Measurements from ENCODE around the gene MRGPRG. TPM values are rescaled to one million over a fixed set of nuclear protein-coding genes. Genes with fewer than 3 reads are reported as not detected.

MRGPRG gene
- total RNA-seq, 1 experiment from 2014 or later, result not detected

GRCh38 chr11:3189886-3190583 is 28.6 kb downstream of the MRGPRG start:
- no peaks in the 10 kb centered on the region for H3K9me3 ChIP-seq (ENCODE audit: control insufficient read depth, insufficient read depth, low read depth, low read length)
- no peak for TF ChIP-seq REST (IDR thresholded peaks at IDR 0.05; ENCODE audit: insufficient read depth in 1 of 2, low read depth in 2 of 2, low read length in 1 of 2)
- TF ChIP-seq CTCF (IDR thresholded peaks at IDR 0.05), result no peak
- no peak for TF ChIP-seq POLR2AphosphoS5 (IDR thresholded peaks at IDR 0.05; ENCODE audit: low read depth, low read length)
- no peak for TF ChIP-seq SIN3A (IDR thresholded peaks at IDR 0.05; ENCODE audit: borderline replicate concordance, insufficient read depth, low read depth, low read length)
- no peak for TF ChIP-seq TCF7L2 (IDR thresholded peaks at IDR 0.05; ENCODE audit: low read depth, low read length)
- DNase-seq (ENCODE audit: low read depth, low spot score), result no peak
- H3K36me3 ChIP-seq (ENCODE audit: control insufficient read depth, insufficient read depth, low read length), result no peaks in the 10 kb centered on the region
- BruUV-seq (replicated peaks), result no TSS peak
- in situ Hi-C loops (cut with HindIII; ENCODE audit: low pct_unique_long_range_greater_than_20kb, low sequenced_read_pairs), result no loop called here
- ATAC-seq, result no peak
- CTCF ChIA-PET, result no interaction called here
- intact Hi-C loops (cut with micrococcal nuclease; ENCODE audit: unreplicated experiment), result no loop called here
- H3K27ac ChIP-seq (ENCODE audit: low read length), result no peak overlapping the region
- POLR2A ChIA-PET, result no interaction called here
- no peaks in the 10 kb centered on the region for H3K4me1 ChIP-seq (ENCODE audit: control insufficient read depth, insufficient read depth, low read length)
- H3K27me3 ChIP-seq (ENCODE audit: control insufficient read depth, insufficient read depth, low read length), result no peaks in the 10 kb centered on the region
- H3K4me3 ChIP-seq (ENCODE audit: low read depth in 2 of 2, low read length in 2 of 2), result no peak overlapping the region

- no TSS peak for BruUV-seq (replicated peaks)
- CTCF ChIA-PET, result no interaction called here
- intact Hi-C loops (cut with micrococcal nuclease; ENCODE audit: unreplicated experiment), result no loop called here
Observed at GRCh38 chr11:3189196-3189843, 29.3 kb downstream of the MRGPRG start.

More at GRCh38 chr11:3189196-3189843, 29.3 kb downstream of the MRGPRG start:
- Histone ChIP-seq H3K4me1 (ENCODE audit: control insufficient read depth, insufficient read depth, low read length) (no peaks in the 10 kb centered on the region), H3K4me3 (ENCODE audit: low read depth in 2 of 2, low read length in 2 of 2) (no peak overlapping the region), H3K9me3 (ENCODE audit: control insufficient read depth, insufficient read depth, low read depth, low read length) (no peaks in the 10 kb centered on the region), H3K27me3 (ENCODE audit: control insufficient read depth, insufficient read depth, low read length) (no peaks in the 10 kb centered on the region), H3K36me3 (ENCODE audit: control insufficient read depth, insufficient read depth, low read length) (no peaks in the 10 kb centered on the region), H3K27ac (ENCODE audit: low read length) (no peak overlapping the region)
- POLR2A ChIA-PET, result no interaction called here
- TF ChIP-seq TCF7L2 (IDR thresholded peaks at IDR 0.05; ENCODE audit: low read depth, low read length) (no peak), SIN3A (IDR thresholded peaks at IDR 0.05; ENCODE audit: borderline replicate concordance, insufficient read depth, low read depth, low read length) (no peak), CTCF (IDR thresholded peaks at IDR 0.05) (no peak), POLR2AphosphoS5 (IDR thresholded peaks at IDR 0.05; ENCODE audit: low read depth, low read length) (no peak)
- ATAC-seq (no peak), DNase-seq (ENCODE audit: low read depth, low spot score) (no peak)
- in situ Hi-C loops (cut with HindIII; ENCODE audit: low pct_unique_long_range_greater_than_20kb, low sequenced_read_pairs), result no loop called here

All from Panc1 (cell line).